Measurements from ENCODE around the gene PHAF1. TPM values are rescaled to one million over a fixed set of nuclear protein-coding genes. Genes with fewer than 3 reads are reported as not detected.
A peak's percentile ranks its signal among the peaks of the same experiment; 100 is the strongest.

PHAF1 gene
- total and polyA plus RNA-seq, 10 donors, result 5.5 to 44.0 (median 18.4) TPM

DNA sequence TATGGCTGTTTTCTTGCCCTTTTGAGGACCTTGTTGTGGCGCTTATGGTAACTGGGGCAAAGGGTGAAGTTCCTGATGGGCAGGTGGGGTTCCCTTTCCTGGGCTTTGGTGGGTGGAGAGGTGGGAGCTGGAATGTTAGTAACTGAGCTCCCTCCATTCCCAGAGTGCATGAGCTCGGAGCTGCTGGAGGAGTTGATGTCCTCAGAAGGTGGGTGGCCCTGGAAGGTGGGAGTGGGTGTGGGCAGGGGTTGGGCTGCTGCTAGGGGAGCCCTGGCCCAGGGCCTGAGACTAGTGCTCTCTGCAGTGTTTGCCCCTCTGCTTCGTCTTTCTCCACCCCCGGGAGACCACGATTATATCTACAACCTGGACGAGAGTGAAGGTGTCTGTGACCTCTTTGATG, 88.0 kb downstream of the PHAF1 start:
- Histone ChIP-seq H3K4me1 (peaks cover 15 to 67% (median 35%) of the 10 kb centered on the region in 6 donors), H3K27ac (peak overlapping the region in 2 of 8 donors; percentile 21 to 33)

More for the DNA sequence above, 88.0 kb downstream of the PHAF1 start:
- no peak for DNase-seq
- Histone ChIP-seq H3K4me3 (no peak overlapping the region), H3K9me3 (no peaks in the 10 kb centered on the region), H3K36me3 (peaks cover 0 to 98% (median 80%) of the 10 kb centered on the region in 6 donors), H3K27me3 (replicated peaks in 1 of 7) (no peaks in the 10 kb centered on the region)
- TF ChIP-seq POLR2AphosphoS5 (IDR thresholded peaks at IDR 0.05) (no peak), POLR2A (IDR thresholded peaks at IDR 0.05) (no peak)
- TF ChIP-seq, protein P1, sequence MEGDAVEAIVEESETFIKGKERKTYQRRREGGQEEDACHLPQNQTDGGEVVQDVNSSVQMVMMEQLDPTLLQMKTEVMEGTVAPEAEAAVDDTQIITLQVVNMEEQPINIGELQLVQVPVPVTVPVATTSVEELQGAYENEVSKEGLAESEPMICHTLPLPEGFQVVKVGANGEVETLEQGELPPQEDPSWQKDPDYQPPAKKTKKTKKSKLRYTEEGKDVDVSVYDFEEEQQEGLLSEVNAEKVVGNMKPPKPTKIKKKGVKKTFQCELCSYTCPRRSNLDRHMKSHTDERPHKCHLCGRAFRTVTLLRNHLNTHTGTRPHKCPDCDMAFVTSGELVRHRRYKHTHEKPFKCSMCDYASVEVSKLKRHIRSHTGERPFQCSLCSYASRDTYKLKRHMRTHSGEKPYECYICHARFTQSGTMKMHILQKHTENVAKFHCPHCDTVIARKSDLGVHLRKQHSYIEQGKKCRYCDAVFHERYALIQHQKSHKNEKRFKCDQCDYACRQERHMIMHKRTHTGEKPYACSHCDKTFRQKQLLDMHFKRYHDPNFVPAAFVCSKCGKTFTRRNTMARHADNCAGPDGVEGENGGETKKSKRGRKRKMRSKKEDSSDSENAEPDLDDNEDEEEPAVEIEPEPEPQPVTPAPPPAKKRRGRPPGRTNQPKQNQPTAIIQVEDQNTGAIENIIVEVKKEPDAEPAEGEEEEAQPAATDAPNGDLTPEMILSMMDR (IDR thresholded peaks at IDR 0.05 in 8 of 11, conservative IDR thresholded peaks at IDR 0.05 in 3 of 11), result no peak
- intact Hi-C loops (cut with DNase I; ENCODE audit: low total_unique reads), result no loop called here
- 72 to 85% (median 79%) methylated on average over 5 to 6 of the region's 6 CpGs for WGBS, 5 donors

Other genes starting within 250 kb of the PHAF1 start
- gene PDP2, start 229.4 kb upstream of the PHAF1 start, total RNA-seq, result 1 to 10 TPM; 3.8 to 9.6 (median 7.3) TPM
- gene PDP2, start 229.4 kb upstream of the PHAF1 start, polyA plus RNA-seq, result 1 to 10 TPM; 1.0 to 1.5 (median 1.1) TPM
- gene CDH16, start 191.1 kb upstream of the PHAF1 start, total RNA-seq, result not detected
- gene CDH16, start 191.1 kb upstream of the PHAF1 start, polyA plus RNA-seq, result not detected
- 1 to 10 TPM in 5 of 7 donors, under 1 TPM in 2; 0.52 to 2.4 (median 1.5) TPM for gene RRAD, start 184.4 kb upstream of the PHAF1 start, total RNA-seq
- 10 to 100 TPM in 1 of 3 donors, 1 to 10 TPM in 2; 4.0 to 16.4 (median 5.2) TPM for gene RRAD, start 184.4 kb upstream of the PHAF1 start, polyA plus RNA-seq
- 10 to 100 TPM; 46.8 to 63.1 (median 55.8) TPM for gene CIAO2B, start 175.5 kb upstream of the PHAF1 start, total RNA-seq
- gene CIAO2B, start 175.5 kb upstream of the PHAF1 start, polyA plus RNA-seq, result 100 to 1,000 TPM; 114 to 168 (median 148) TPM
- 10 to 100 TPM; 21.6 to 48.1 (median 34.8) TPM for gene CES2, start 174.4 kb upstream of the PHAF1 start, total RNA-seq
- gene CES2, start 174.4 kb upstream of the PHAF1 start, polyA plus RNA-seq, result 10 to 100 TPM in 1 of 3 donors, 1 to 10 TPM in 2; 8.0 to 21.4 (median 8.5) TPM
- gene CES3, start 148.7 kb upstream of the PHAF1 start, total RNA-seq, result 1 to 10 TPM in 1 of 7 donors, under 1 TPM in 5, not detected in 1; 0.23 to 1.3 (median 0.33) TPM
- gene CES3, start 148.7 kb upstream of the PHAF1 start, polyA plus RNA-seq, result under 1 TPM; 0.27 to 0.80 (median 0.43) TPM
- 1 to 10 TPM; 5.0 to 9.1 (median 6.3) TPM for gene CES4A, start 121.4 kb upstream of the PHAF1 start, total RNA-seq
- gene CES4A, start 121.4 kb upstream of the PHAF1 start, polyA plus RNA-seq, result 1 to 10 TPM; 5.3 to 9.9 (median 8.0) TPM
- 10 to 100 TPM; 55.8 to 80.4 (median 58.6) TPM for gene CBFB, start 80.8 kb upstream of the PHAF1 start, total RNA-seq
- gene CBFB, start 80.8 kb upstream of the PHAF1 start, polyA plus RNA-seq, result 10 to 100 TPM; 22.7 to 35.1 (median 29.1) TPM
- 10 to 100 TPM in 4 of 7 donors, 1 to 10 TPM in 3; 6.1 to 15.3 (median 10.1) TPM for gene B3GNT9, start 41.1 kb downstream of the PHAF1 start, total RNA-seq
- gene B3GNT9, start 41.1 kb downstream of the PHAF1 start, polyA plus RNA-seq, result 1 to 10 TPM; 2.0 to 6.6 (median 3.0) TPM
- gene TRADD, start 50.0 kb downstream of the PHAF1 start, total RNA-seq, result 10 to 100 TPM; 29.2 to 39.3 (median 31.1) TPM
- gene TRADD, start 50.0 kb downstream of the PHAF1 start, polyA plus RNA-seq, result 10 to 100 TPM; 27.5 to 42.2 (median 35.3) TPM
- gene FBXL8, start 50.0 kb downstream of the PHAF1 start, total RNA-seq, result 10 to 100 TPM in 6 of 7 donors, 1 to 10 TPM in 1; 8.4 to 29.9 (median 13.2) TPM
- gene FBXL8, start 50.0 kb downstream of the PHAF1 start, polyA plus RNA-seq, result 10 to 100 TPM in 1 of 3 donors, 1 to 10 TPM in 2; 6.0 to 11.2 (median 6.0) TPM
- gene HSF4, start 54.8 kb downstream of the PHAF1 start, total RNA-seq, result 10 to 100 TPM; 11.5 to 43.7 (median 23.3) TPM
- gene HSF4, start 54.8 kb downstream of the PHAF1 start, polyA plus RNA-seq, result 10 to 100 TPM; 16.1 to 24.0 (median 16.7) TPM
- 10 to 100 TPM in 6 of 7 donors, 1 to 10 TPM in 1; 8.2 to 14.2 (median 13.6) TPM for gene NOL3, start 60.6 kb downstream of the PHAF1 start, total RNA-seq
- 10 to 100 TPM in 2 of 3 donors, 1 to 10 TPM in 1; 8.7 to 12.0 (median 10.8) TPM for gene NOL3, start 60.6 kb downstream of the PHAF1 start, polyA plus RNA-seq
- 10 to 100 TPM; 11.9 to 59.4 (median 21.0) TPM for gene MATCAP1, start 74.0 kb downstream of the PHAF1 start, total RNA-seq
- gene MATCAP1, start 74.0 kb downstream of the PHAF1 start, polyA plus RNA-seq, result 10 to 100 TPM in 2 of 3 donors, 1 to 10 TPM in 1; 8.9 to 37.1 (median 16.3) TPM
- gene EXOC3L1, start 80.2 kb downstream of the PHAF1 start, total RNA-seq, result 10 to 100 TPM; 29.2 to 81.7 (median 48.3) TPM
- 100 to 1,000 TPM in 1 of 3 donors, 10 to 100 TPM in 2; 28.5 to 113 (median 54.2) TPM for gene EXOC3L1, start 80.2 kb downstream of the PHAF1 start, polyA plus RNA-seq
- 100 to 1,000 TPM in 3 of 7 donors, 10 to 100 TPM in 4; 68.0 to 134 (median 80.1) TPM for gene E2F4, start 82.2 kb downstream of the PHAF1 start, total RNA-seq
- gene E2F4, start 82.2 kb downstream of the PHAF1 start, polyA plus RNA-seq, result 10 to 100 TPM; 40.8 to 68.3 (median 47.8) TPM
- gene ELMO3, start 89.2 kb downstream of the PHAF1 start, total RNA-seq, result 1 to 10 TPM; 2.8 to 4.7 (median 4.0) TPM
- 1 to 10 TPM; 4.2 to 8.7 (median 7.0) TPM for gene ELMO3, start 89.2 kb downstream of the PHAF1 start, polyA plus RNA-seq
- gene TMEM208, start 117.2 kb downstream of the PHAF1 start, total RNA-seq, result 10 to 100 TPM; 28.1 to 39.0 (median 29.3) TPM
- gene TMEM208, start 117.2 kb downstream of the PHAF1 start, polyA plus RNA-seq, result 10 to 100 TPM; 54.5 to 68.7 (median 65.9) TPM
- gene FHOD1, start 137.5 kb downstream of the PHAF1 start, total RNA-seq, result 100 to 1,000 TPM in 6 of 7 donors, 10 to 100 TPM in 1; 97.3 to 304 (median 145) TPM
- gene FHOD1, start 137.5 kb downstream of the PHAF1 start, polyA plus RNA-seq, result 100 to 1,000 TPM in 2 of 3 donors, 10 to 100 TPM in 1; 45.6 to 193 (median 149) TPM
- 10 to 100 TPM in 5 of 7 donors, 1 to 10 TPM in 2; 8.1 to 26.8 (median 13.5) TPM for gene SLC9A5, start 139.0 kb downstream of the PHAF1 start, total RNA-seq
- gene SLC9A5, start 139.0 kb downstream of the PHAF1 start, polyA plus RNA-seq, result 10 to 100 TPM in 2 of 3 donors, 1 to 10 TPM in 1; 6.0 to 34.1 (median 33.6) TPM
- 10 to 100 TPM in 6 of 7 donors, 1 to 10 TPM in 1; 9.6 to 27.9 (median 15.2) TPM for gene PLEKHG4, start 169.6 kb downstream of the PHAF1 start, total RNA-seq
- gene PLEKHG4, start 169.6 kb downstream of the PHAF1 start, polyA plus RNA-seq, result 10 to 100 TPM in 2 of 3 donors, 1 to 10 TPM in 1; 5.1 to 12.7 (median 11.3) TPM
- gene KCTD19, start 216.8 kb downstream of the PHAF1 start, total RNA-seq, result under 1 TPM in 5 of 7 donors, not detected in 2; 0.17 to 0.73 (median 0.47) TPM
- under 1 TPM; 0.16 to 0.36 (median 0.22) TPM for gene KCTD19, start 216.8 kb downstream of the PHAF1 start, polyA plus RNA-seq
- gene LRRC36, start 216.9 kb downstream of the PHAF1 start, total RNA-seq, result under 1 TPM in 4 of 7 donors, not detected in 3; 0.46 to 0.98 (median 0.75) TPM
- 1 to 10 TPM in 1 of 3 donors, under 1 TPM in 2; 0.48 to 2.3 (median 0.56) TPM for gene LRRC36, start 216.9 kb downstream of the PHAF1 start, polyA plus RNA-seq